ENCODE results near the gene AOX1.

DNA sequence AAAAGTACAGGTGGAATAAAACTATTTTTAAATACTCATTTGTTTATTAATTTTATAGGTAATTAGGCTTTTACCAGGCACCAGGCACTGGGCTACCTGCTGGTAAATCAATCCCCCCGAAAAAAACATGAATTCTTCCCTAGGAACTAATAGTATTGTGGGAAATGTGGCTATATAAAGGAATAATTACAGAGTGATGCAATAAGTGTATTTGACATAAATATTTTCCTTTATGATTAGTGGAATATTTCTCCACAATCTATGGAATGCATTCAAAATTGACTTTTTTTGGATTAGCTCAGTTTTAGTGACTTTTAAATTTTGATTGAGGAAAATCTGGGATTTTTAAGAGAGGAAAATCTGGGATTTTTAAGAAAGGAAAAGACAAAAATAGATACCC is 116.2 kb downstream of the AOX1 start:
- TF ChIP-seq ESRRA (IDR thresholded peaks at IDR 0.05; ENCODE audit: borderline replicate concordance, low read length): no peak
- no peak for TF ChIP-seq RAD21 (conservative IDR thresholded peaks at IDR 0.05 in 1 of 2, IDR thresholded peaks at IDR 0.05 in 1 of 2)
- TF ChIP-seq RFX5 (IDR thresholded peaks at IDR 0.05): no peak
- TF ChIP-seq, protein P1, sequence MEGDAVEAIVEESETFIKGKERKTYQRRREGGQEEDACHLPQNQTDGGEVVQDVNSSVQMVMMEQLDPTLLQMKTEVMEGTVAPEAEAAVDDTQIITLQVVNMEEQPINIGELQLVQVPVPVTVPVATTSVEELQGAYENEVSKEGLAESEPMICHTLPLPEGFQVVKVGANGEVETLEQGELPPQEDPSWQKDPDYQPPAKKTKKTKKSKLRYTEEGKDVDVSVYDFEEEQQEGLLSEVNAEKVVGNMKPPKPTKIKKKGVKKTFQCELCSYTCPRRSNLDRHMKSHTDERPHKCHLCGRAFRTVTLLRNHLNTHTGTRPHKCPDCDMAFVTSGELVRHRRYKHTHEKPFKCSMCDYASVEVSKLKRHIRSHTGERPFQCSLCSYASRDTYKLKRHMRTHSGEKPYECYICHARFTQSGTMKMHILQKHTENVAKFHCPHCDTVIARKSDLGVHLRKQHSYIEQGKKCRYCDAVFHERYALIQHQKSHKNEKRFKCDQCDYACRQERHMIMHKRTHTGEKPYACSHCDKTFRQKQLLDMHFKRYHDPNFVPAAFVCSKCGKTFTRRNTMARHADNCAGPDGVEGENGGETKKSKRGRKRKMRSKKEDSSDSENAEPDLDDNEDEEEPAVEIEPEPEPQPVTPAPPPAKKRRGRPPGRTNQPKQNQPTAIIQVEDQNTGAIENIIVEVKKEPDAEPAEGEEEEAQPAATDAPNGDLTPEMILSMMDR (IDR thresholded peaks at IDR 0.05): no peak
- TF ChIP-seq POLR2A (IDR thresholded peaks at IDR 0.05; ENCODE audit: low read length): no peak
- no peak; a peak in 1 of 4 replicates for TF ChIP-seq CEBPB (IDR thresholded peaks at IDR 0.05)
- no peak for TF ChIP-seq CHD2 (IDR thresholded peaks at IDR 0.05; ENCODE audit: low read length, partially characterized antibody)
- TF ChIP-seq RCOR1 (IDR thresholded peaks at IDR 0.05; ENCODE audit: low read depth, low read length): no peak
- TF ChIP-seq, protein P2, sequence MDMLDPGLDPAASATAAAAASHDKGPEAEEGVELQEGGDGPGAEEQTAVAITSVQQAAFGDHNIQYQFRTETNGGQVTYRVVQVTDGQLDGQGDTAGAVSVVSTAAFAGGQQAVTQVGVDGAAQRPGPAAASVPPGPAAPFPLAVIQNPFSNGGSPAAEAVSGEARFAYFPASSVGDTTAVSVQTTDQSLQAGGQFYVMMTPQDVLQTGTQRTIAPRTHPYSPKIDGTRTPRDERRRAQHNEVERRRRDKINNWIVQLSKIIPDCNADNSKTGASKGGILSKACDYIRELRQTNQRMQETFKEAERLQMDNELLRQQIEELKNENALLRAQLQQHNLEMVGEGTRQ (IDR thresholded peaks at IDR 0.05): no peak
- no peak for TF ChIP-seq ZC3H11A (IDR thresholded peaks at IDR 0.05)
- no peak for TF ChIP-seq EP300 (IDR thresholded peaks at IDR 0.05)
- TF ChIP-seq KDM1A (IDR thresholded peaks at IDR 0.05; ENCODE audit: low read depth): no peak
- TF ChIP-seq HDAC2 (IDR thresholded peaks at IDR 0.05): no peak
